Epidermal melanocyte (primary cell): ENCODE measurements around the gene NPLOC4.

Experiments
- DNase-seq: peaks from one replicate; pipeline ENCODE4 v3.0.0; 2011; ENCODE audit warnings: low spot score; ENCODE audit not compliant: insufficient read length

The NPLOC4 gene

DNA sequence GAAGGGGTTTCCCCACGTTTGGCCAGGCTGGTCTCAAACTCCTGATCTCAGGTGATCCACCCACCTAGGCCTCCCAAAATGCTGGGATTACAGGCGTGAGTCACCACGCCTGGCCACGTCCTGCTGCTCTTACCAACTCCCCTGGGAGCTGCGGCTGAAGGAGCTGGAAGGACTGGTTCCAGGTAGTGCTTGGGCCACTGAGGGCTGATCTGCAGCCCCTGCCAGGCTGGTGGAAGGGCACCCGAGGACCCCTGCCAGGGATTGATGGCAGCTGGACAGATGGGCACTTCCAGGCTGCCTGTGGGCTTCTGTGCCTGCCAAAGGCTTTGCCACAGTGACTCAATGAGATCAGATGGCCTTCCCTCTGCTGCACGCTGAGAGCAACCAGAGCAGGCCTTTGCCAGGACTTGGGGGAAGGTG, 27.1 kb upstream of the NPLOC4 start:
- no peak for DNase-seq

DNA sequence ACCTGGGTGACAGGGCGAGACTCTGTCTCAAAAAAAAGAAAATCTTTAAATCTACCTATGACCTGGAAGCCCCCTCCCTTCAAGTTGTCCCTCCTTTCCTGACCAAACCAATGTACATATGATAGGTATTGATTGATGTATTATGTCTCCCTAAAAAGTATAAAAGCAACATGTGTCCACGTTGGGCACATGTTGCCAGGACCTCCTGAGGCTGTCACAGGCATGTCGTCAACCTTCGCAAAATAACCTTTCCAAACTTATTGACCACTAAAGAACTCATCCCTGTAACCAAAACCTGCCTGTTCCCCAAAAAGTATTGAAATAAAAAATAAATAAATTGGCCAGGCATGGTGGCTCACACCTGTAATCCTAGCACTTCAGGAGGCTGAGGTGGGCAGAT, 25.1 kb upstream of the NPLOC4 start:
- no peak for DNase-seq

- no peak for DNase-seq
Measured at GRCh38 chr17:81660441-81660840, 23.5 kb upstream of the NPLOC4 start.

GRCh38 chr17:81659038-81659437, 22.1 kb upstream of the NPLOC4 start:
- DNase-seq = no peak

DNA sequence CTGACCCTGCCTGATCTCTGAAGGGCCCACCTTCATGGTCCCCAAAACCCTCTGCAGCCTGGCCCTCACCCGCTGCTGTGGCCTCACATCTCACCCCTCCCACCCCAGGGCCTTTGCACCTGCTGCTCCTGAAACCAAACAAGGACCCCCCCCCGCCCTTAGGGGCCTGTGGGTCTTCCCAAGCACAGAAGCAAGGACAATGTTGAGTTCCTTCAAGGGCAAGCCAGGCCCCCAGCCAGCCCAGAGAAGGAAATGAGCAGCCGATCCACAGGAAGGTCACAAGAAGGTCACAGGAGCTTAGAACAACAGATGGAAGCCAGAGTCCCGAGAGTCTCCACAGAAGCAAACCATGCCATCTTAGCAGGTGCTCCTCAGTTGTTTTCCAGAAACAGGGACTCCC, 19.9 kb upstream of the NPLOC4 start:
- DNase-seq = no peak

DNA sequence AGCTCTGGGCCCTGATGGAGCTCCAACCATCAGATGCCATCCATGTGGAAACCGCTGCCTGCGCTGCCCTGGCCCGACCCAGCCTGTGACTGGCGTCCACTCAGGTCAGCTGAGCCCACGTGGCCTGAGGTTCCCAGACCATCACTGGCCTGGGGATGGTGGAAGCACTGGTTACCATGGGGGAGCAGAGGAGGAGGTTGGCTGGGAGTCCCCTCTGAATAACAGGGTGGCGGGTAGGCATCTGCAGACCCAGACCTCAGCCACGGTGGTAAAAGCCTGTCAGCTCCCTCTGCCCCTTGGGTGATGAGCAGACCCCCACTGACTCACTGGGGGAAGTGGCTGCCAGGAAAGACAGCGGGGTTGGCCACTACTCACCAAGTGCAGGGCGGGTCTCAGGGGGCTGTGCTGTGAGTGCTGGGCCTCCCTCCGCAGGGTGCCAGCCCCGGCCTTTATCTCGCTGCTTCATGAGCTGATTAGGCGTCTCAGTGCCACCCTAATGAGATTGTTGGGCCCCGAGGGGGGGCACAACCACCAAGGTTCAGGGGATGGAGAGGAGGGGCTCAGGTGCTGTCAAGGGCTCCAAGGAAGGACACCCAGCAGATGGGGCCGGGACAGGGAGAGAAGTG, 19.3 kb upstream of the NPLOC4 start, which contains the start of gene PDE6G:
PDE6G (minus strand) TSS at position 425 of the 626 bp plus-strand sequence. CDS start 3,237 bp downstream, outside the sequence.
- no peak for DNase-seq

DNA sequence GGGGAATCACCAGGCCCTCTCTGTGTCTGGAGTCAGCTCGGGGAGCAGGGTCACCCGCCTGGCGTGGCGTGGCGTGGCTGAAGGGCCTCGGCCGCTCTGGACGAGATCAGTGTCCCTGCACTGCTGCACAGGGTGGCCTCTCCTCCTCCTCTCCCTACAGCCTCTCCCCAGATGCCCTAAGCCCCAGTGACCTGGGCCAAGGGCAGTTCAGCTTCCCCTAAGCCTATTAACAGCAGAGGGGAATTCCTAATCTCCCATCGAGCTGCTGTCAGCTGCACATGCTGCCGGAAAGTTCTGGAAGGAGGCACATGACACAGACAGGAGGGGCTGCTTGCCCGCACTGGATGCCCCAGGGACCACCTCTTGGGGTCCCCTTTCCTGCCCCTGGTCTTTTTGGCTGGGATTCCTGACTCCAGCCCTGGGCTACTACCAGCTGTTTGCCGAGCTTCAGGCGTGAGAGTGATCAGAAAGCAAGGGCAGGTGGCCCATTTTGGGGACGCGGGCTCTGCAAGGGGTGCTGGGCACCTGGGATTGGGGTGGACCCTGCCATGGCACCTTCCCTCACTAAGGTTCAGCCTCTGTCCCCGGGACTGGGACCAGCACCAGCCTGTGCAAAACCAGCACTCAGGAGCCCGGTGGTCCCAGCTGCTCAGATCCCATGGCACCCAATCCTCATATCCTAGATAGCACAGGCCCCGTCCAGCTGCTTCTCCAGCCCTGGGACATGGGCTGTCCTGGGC, 18.6 kb upstream of the NPLOC4 start:
- no peak for DNase-seq

GRCh38 chr17:81652906-81653771, 16.2 kb upstream of the NPLOC4 start:
- DNase-seq = peak; percentile 21

GRCh38 chr17:81651692-81652091, 14.8 kb upstream of the NPLOC4 start:
- DNase-seq = peak; percentile 44

- peak; percentile 15 for DNase-seq
Measured at GRCh38 chr17:81650951-81651350, 14.0 kb upstream of the NPLOC4 start.

GRCh38 chr17:81648707-81649085, 11.8 kb upstream of the NPLOC4 start:
- peak; percentile 16 for DNase-seq

GRCh38 chr17:81648013-81648706, 11.2 kb upstream of the NPLOC4 start:
- peak; percentile 3 for DNase-seq

DNA sequence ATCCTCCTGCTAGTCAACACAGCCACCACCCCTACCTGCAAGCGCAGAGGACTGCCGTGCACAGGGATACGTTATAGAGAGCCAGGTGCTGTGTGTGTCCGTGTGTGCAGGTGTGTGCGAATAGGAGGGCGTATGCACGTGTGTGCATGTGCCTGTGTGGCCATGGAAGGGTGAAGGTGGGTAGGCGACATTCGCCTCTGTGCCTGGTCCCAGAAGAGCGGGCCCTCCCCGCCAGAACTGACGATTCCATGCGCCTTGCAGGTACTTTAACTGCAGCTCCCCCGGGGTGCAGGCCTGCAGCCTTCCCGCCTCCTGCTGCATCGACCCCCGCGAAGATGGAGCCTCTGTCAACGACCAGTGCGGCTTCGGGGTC, 10.7 kb upstream of the NPLOC4 start:
- DNase-seq = peak; percentile 5

GRCh38 chr17:81646869-81647600, 10.1 kb upstream of the NPLOC4 start:
- DNase-seq = peak; percentile 16

GRCh38 chr17:81644976-81645952, 8.4 kb upstream of the NPLOC4 start:
- DNase-seq = peak; percentile 5

GRCh38 chr17:81644496-81644895, 7.6 kb upstream of the NPLOC4 start:
- peak; percentile 11 for DNase-seq

DNA sequence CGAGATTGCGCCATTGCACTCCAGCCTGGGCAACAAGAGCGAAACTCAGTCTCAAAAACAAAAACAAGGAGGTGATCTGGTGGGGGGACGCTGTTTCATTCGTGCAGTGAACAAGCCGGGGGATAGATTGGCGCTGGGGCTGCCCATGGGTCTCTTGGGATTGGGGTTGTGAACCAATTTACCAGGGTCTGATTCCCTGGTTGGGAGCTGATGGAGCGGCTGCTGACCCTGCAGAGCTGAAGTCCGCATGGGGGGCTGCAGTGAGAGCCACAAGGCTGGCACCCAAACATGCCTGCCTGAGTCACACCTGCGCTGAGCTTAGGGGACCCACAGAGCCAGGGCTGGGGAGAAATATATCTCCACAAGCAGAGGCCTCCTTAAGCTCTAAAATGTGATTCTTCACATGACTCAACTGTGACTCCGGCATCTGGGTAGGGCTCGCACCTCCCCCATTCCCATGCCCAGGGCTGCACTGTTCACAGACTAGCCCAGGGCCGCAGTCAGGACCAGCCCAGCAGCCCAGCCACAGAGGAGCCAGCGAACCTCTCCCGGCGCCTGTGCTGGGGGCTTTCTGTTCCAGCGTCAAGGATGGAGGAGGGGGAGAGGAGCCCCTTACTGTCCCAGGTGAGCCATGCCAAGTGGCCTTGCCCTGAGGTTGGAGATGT, 5.0 kb upstream of the NPLOC4 start:
- peak; percentile 98 for DNase-seq

DNA sequence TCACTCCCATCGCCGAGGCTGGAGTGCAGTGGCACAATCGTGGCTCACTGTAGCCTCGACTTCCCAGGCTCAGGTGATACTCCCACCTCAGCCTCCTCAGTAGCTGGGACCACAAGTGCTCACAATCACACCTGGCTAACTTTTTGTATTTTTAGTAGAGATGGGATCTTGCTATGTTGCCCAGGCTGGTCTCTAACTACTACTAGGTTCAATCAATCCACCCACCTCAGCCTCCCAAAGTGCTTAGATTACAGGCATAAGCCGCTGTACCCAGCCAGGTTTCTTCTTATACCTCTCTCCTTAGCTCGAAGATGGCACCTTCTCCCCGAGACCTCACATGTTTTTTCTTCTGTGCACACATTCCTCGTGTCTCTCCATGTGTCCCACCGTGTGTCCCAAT, 3.1 kb upstream of the NPLOC4 start:
- DNase-seq = no peak

DNA sequence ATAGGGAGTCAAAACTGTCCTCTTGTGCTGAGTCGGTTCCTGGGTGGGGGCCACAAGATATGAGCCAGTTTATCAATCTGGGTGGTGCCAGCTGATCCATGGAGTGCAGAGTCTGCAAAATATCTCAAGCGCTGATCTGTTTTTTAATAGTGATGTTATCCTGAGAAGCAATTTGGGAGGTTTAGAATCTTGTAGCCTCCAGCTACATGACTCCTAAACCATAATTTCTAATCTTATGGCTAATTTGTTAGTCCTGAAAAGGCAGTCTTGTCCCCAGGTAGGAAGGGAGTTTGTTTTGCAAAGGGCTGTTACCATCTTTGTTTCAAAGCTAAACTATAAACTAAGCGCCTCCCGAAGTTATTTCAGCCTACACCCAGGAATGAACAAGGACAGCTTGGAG, 1.8 kb upstream of the NPLOC4 start:
- DNase-seq = no peak
